Measurements from ENCODE around the gene BRD4.

Gene BRD4

GRCh38 chr19:15251749-15252397, 80.5 kb downstream of the BRD4 start (continued):
- TF ChIP-seq ZSCAN4 (tag by site-specific recombination; IDR thresholded peaks at IDR 0.05), result no peak
- no peak for TF ChIP-seq ZNF501 (tag by site-specific recombination; IDR thresholded peaks at IDR 0.05)
- TF ChIP-seq PRDM1 (tag by site-specific recombination; IDR thresholded peaks at IDR 0.05), result no peak
- no peak for TF ChIP-seq ZNF18 (tag by site-specific recombination; IDR thresholded peaks at IDR 0.05)
- TF ChIP-seq EGR2 (tag by site-specific recombination; IDR thresholded peaks at IDR 0.05; ENCODE audit: low read depth), result no peak
- no peak for TF ChIP-seq ZBTB20 (tag by site-specific recombination; IDR thresholded peaks at IDR 0.05)
- TF ChIP-seq ZNF610 (tag by site-specific recombination; IDR thresholded peaks at IDR 0.05; ENCODE audit: borderline replicate concordance), result 0 out of 2 replicates have a peak, but pooled peaks have one; percentile 72
- TF ChIP-seq ZNF214 (tag by site-specific recombination; IDR thresholded peaks at IDR 0.05; ENCODE audit: borderline replicate concordance), result no peak
- TF ChIP-seq ZNF311 (tag by site-specific recombination; IDR thresholded peaks at IDR 0.05; ENCODE audit: borderline replicate concordance), result no peak
- no peak for TF ChIP-seq PRDM4 (tag by site-specific recombination; IDR thresholded peaks at IDR 0.05)
- no peak for TF ChIP-seq ZNF350 (tag by site-specific recombination; IDR thresholded peaks at IDR 0.05)
- no peak for TF ChIP-seq ZNF549 (tag by site-specific recombination; IDR thresholded peaks at IDR 0.05)
- no peak for TF ChIP-seq ZBTB49 (tag by site-specific recombination; IDR thresholded peaks at IDR 0.05; ENCODE audit: low read depth)
- no peak for TF ChIP-seq ZNF626 (tag by site-specific recombination; IDR thresholded peaks at IDR 0.05)
- TF ChIP-seq ZNF221 (tag by site-specific recombination; IDR thresholded peaks at IDR 0.05; ENCODE audit: borderline replicate concordance), result no peak
- TF ChIP-seq PBX3 (CRISPR knock-in tag; IDR thresholded peaks at IDR 0.05), result no peak
- no peak for TF ChIP-seq TCF7L2 (IDR thresholded peaks at IDR 0.05; ENCODE audit: borderline replicate concordance, low read depth, low read length)
- no peak for TF ChIP-seq YY1 (tag by site-specific recombination; IDR thresholded peaks at IDR 0.05)
- no peak for TF ChIP-seq ZNF677 (tag by site-specific recombination; IDR thresholded peaks at IDR 0.05)
- no peak for TF ChIP-seq ZBTB21 (tag by site-specific recombination; IDR thresholded peaks at IDR 0.05)
- no peak for TF ChIP-seq ZNF202 (tag by site-specific recombination; IDR thresholded peaks at IDR 0.05; ENCODE audit: borderline replicate concordance)
- TF ChIP-seq ZSCAN5A (tag by site-specific recombination; IDR thresholded peaks at IDR 0.05), result no peak
- TF ChIP-seq ZNF280D (tag by site-specific recombination; IDR thresholded peaks at IDR 0.05), result no peak
- no peak for TF ChIP-seq ZNF558 (tag by site-specific recombination; IDR thresholded peaks at IDR 0.05)

Data from HEK293 (cell line).